Measurements from ENCODE around the gene ASIC1. TPM values are rescaled to one million over a fixed set of nuclear protein-coding genes. Genes with fewer than 3 reads are reported as not detected.
A peak's percentile ranks its signal among the peaks of the same experiment; 100 is the strongest.

ASIC1 gene
- total RNA-seq, 2 donors from 2014 or later = 4.2 to 5.2 TPM

DNA sequence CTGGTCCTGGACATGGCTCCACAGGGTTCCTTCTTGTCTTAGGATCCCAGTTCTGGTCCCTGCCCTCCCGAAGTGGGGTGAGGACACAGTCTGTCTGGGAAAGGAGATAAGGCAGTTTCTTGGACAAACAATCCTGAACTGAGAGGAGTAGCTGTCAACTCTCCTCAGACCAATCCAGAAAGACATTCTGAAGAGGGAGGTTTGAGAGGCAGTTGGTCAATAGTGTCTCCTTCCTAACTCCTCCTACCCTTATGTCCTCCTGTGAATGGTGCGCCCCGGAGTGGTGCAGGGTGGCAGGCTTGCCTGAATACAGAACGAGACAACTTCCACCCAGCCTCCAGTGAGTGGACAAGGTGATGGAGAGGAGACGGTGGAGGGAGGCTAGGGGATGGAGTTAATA, 15.4 kb upstream of the ASIC1 start:
- Histone ChIP-seq H3K27ac (ENCODE audit: low read depth, low read length) (no peak overlapping the region), H3K27me3 (ENCODE audit: control insufficient read depth, insufficient read depth, low read length, poor library complexity, severe bottlenecking) (peaks cover 6% of the 10 kb centered on the region), H3K36me3 (ENCODE audit: control insufficient read depth, insufficient read depth, low read length) (no peaks in the 10 kb centered on the region), H3K4me1 (ENCODE audit: control insufficient read depth, insufficient read depth, low read length) (no peaks in the 10 kb centered on the region), H3K9ac (ENCODE audit: extremely low read depth, low read length, poor library complexity, severe bottlenecking) (no peak overlapping the region), H3K4me3 (ENCODE audit: low read length) (no peak overlapping the region), H3K9me3 (ENCODE audit: control insufficient read depth, low read length) (no peaks in the 10 kb centered on the region)
- TF ChIP-seq, protein P1, sequence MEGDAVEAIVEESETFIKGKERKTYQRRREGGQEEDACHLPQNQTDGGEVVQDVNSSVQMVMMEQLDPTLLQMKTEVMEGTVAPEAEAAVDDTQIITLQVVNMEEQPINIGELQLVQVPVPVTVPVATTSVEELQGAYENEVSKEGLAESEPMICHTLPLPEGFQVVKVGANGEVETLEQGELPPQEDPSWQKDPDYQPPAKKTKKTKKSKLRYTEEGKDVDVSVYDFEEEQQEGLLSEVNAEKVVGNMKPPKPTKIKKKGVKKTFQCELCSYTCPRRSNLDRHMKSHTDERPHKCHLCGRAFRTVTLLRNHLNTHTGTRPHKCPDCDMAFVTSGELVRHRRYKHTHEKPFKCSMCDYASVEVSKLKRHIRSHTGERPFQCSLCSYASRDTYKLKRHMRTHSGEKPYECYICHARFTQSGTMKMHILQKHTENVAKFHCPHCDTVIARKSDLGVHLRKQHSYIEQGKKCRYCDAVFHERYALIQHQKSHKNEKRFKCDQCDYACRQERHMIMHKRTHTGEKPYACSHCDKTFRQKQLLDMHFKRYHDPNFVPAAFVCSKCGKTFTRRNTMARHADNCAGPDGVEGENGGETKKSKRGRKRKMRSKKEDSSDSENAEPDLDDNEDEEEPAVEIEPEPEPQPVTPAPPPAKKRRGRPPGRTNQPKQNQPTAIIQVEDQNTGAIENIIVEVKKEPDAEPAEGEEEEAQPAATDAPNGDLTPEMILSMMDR (conservative IDR thresholded peaks at IDR 0.05) = no peak
- H3K9me3 Mint-ChIP-seq = no peaks in the 10 kb centered on the region
- H3K4me1 Mint-ChIP-seq = peaks cover 7% of the 10 kb centered on the region
- H3K27ac Mint-ChIP-seq = no peak overlapping the region
- WGBS, 2 experiments (ENCODE audit: insufficient coverage in 1 of 2, insufficient read length in 1 of 2) = 86 to 100% methylated on average over 1 to 5 of the region's 5 CpGs
- peaks cover 34% of the 10 kb centered on the region for H3K27me3 Mint-ChIP-seq (ENCODE audit: insufficient read depth)
- no peaks in the 10 kb centered on the region for H3K36me3 Mint-ChIP-seq (ENCODE audit: low read depth)
- DNase-seq = peak; percentile 48
- no peak overlapping the region for H3K4me3 Mint-ChIP-seq

DNA sequence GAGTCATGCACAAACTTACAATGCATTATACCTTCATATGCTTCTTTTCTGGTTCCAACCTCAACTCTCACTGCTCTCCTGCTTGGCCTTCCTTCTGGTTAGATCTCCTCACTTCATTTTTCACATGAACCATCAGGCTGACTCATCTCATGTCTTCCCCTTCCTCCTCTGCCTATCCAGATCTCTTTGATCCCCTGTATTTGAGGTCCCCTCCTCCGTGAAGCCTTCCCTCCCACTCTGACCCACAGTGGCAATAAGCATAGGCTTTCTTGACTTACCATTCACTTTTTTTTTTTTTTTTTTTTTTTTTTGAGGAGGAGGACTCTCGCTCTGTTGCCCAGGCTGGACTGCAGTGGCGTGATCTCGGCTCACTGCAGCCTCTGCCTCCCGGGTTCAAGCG, 14.7 kb upstream of the ASIC1 start:
- Histone ChIP-seq H3K9ac (ENCODE audit: extremely low read depth, low read length, poor library complexity, severe bottlenecking) (no peak overlapping the region), H3K4me3 (ENCODE audit: low read length) (no peak overlapping the region), H3K4me1 (ENCODE audit: control insufficient read depth, insufficient read depth, low read length) (no peaks in the 10 kb centered on the region), H3K27ac (ENCODE audit: low read depth, low read length) (no peak overlapping the region), H3K27me3 (ENCODE audit: control insufficient read depth, insufficient read depth, low read length, poor library complexity, severe bottlenecking) (peaks cover 6% of the 10 kb centered on the region), H3K36me3 (ENCODE audit: control insufficient read depth, insufficient read depth, low read length) (no peaks in the 10 kb centered on the region), H3K9me3 (ENCODE audit: control insufficient read depth, low read length) (no peaks in the 10 kb centered on the region)
- Mint-ChIP-seq H3K27ac (no peak overlapping the region), H3K4me3 (no peak overlapping the region), H3K36me3 (ENCODE audit: low read depth) (no peaks in the 10 kb centered on the region), H3K4me1 (peaks cover 7% of the 10 kb centered on the region), H3K27me3 (ENCODE audit: insufficient read depth) (peaks cover 40% of the 10 kb centered on the region), H3K9me3 (no peaks in the 10 kb centered on the region)
- no peak for DNase-seq
- WGBS, 2 experiments (ENCODE audit: insufficient coverage in 1 of 2, insufficient read length in 1 of 2) = 80 to 81% methylated on average over 1 to 6 of the region's 6 CpGs
- TF ChIP-seq, protein P1 (conservative IDR thresholded peaks at IDR 0.05) = no peak

DNA sequence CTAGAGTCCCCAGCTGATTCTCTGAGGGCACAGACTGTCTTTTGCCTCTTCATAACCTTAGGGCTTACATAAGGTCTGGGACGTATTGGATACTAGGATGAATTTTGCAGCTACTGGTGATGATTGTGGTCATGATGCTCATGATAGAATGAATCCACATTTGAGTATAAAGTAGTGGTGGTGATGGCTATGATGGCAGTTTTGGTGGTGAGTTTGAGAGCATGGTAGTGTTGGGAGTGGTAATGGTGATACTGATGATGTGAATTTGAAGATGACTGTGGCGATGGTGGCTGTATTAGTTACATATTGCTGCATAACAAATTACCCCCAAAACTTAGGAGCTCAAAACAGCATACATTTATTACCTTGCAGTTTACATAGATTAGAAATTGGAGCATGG, 14.1 kb upstream of the ASIC1 start:
- no peaks in the 10 kb centered on the region for H3K36me3 ChIP-seq (ENCODE audit: control insufficient read depth, insufficient read depth, low read length)
- no peak overlapping the region for H3K4me3 ChIP-seq (ENCODE audit: low read length)
- H3K27me3 ChIP-seq (ENCODE audit: control insufficient read depth, insufficient read depth, low read length, poor library complexity, severe bottlenecking) = peaks cover 6% of the 10 kb centered on the region
- Mint-ChIP-seq H3K4me1 (peaks cover 7% of the 10 kb centered on the region), H3K4me3 (no peak overlapping the region), H3K27ac (no peak overlapping the region), H3K27me3 (ENCODE audit: insufficient read depth) (peaks cover 44% of the 10 kb centered on the region), H3K36me3 (ENCODE audit: low read depth) (no peaks in the 10 kb centered on the region), H3K9me3 (no peaks in the 10 kb centered on the region)
- H3K4me1 ChIP-seq (ENCODE audit: control insufficient read depth, insufficient read depth, low read length) = no peaks in the 10 kb centered on the region
- 96% methylated on average over 2 of the region's 2 CpGs; no CpG with 5 or more reads in 1 of the 2 experiments for WGBS, 2 experiments (ENCODE audit: insufficient coverage in 1 of 2, insufficient read length in 1 of 2)
- H3K9me3 ChIP-seq (ENCODE audit: control insufficient read depth, low read length) = no peaks in the 10 kb centered on the region
- DNase-seq = peak; percentile 10
- TF ChIP-seq, protein P1 (conservative IDR thresholded peaks at IDR 0.05) = no peak
- no peak overlapping the region for H3K27ac ChIP-seq (ENCODE audit: low read depth, low read length)
- H3K9ac ChIP-seq (ENCODE audit: extremely low read depth, low read length, poor library complexity, severe bottlenecking) = no peak overlapping the region
